ENCODE data around the gene ZNF862. TPM values are rescaled to one million over a fixed set of nuclear protein-coding genes. Genes with fewer than 3 reads are reported as not detected.

ZNF862 gene
- total and polyA plus RNA-seq, 8 donors: 2.4 to 13.4 (median 7.3) TPM

GRCh38 chr7:149830997-149831740, 7.0 kb upstream of the ZNF862 start:
- Histone ChIP-seq H3K36me3 (no peaks in the 10 kb centered on the region), H3K4me3 (no peak overlapping the region), H3K4me1 (no peaks in the 10 kb centered on the region), H3K27me3 (peaks cover 0 to 36% (median 6%) of the 10 kb centered on the region in 3 donors), H3K9me3 (no peaks in the 10 kb centered on the region), H3K27ac (no peak overlapping the region)
- TF ChIP-seq CTCF (IDR thresholded peaks at IDR 0.05): no peak
- TF ChIP-seq EP300 (IDR thresholded peaks at IDR 0.05): no peak
- no peak for TF ChIP-seq POLR2A (IDR thresholded peaks at IDR 0.05)
- TF ChIP-seq POLR2AphosphoS5 (IDR thresholded peaks at IDR 0.05): no peak
- no peak for DNase-seq
- intact Hi-C loops (cut with DNase I; ENCODE audit: low total_unique reads): no loop called here
- 41 to 51% (median 43%) methylated on average over 4 to 11 of the region's 11 CpGs for WGBS, 5 donors

- H3K36me3 ChIP-seq: no peaks in the 10 kb centered on the region
- H3K27ac ChIP-seq: no peak overlapping the region
- no peak for DNase-seq
- H3K9me3 ChIP-seq: no peaks in the 10 kb centered on the region
- no peak for TF ChIP-seq EP300 (IDR thresholded peaks at IDR 0.05)
- no peak for TF ChIP-seq CTCF (IDR thresholded peaks at IDR 0.05)
- WGBS, 5 donors: 64 to 83% (median 76%) methylated on average over 9 of the region's 9 CpGs
- H3K4me1 ChIP-seq: no peaks in the 10 kb centered on the region
- H3K27me3 ChIP-seq: peaks cover 0 to 36% (median 6%) of the 10 kb centered on the region in 3 donors
- H3K4me3 ChIP-seq: no peak overlapping the region
- intact Hi-C loops (cut with DNase I; ENCODE audit: low total_unique reads): no loop called here
Measured at GRCh38 chr7:149831741-149832219, 6.4 kb upstream of the ZNF862 start.

- DNase-seq: no peak
- Histone ChIP-seq H3K4me3 (no peak overlapping the region), H3K9me3 (no peaks in the 10 kb centered on the region), H3K27me3 (peaks cover 0 to 36% (median 6%) of the 10 kb centered on the region in 3 donors), H3K36me3 (no peaks in the 10 kb centered on the region), H3K4me1 (peaks cover 0 to under 1% (median 0%) of the 10 kb centered on the region in 4 donors), H3K27ac (no peak overlapping the region)
- intact Hi-C loops (cut with DNase I; ENCODE audit: low total_unique reads): no loop called here
- WGBS, 5 donors: 68 to 77% (median 72%) methylated on average over 13 of the region's 13 CpGs
- TF ChIP-seq CTCF (IDR thresholded peaks at IDR 0.05): no peak
- no peak for TF ChIP-seq POLR2A (IDR thresholded peaks at IDR 0.05)
- TF ChIP-seq POLR2AphosphoS5 (IDR thresholded peaks at IDR 0.05): no peak
- TF ChIP-seq EP300 (IDR thresholded peaks at IDR 0.05): no peak
Measured at GRCh38 chr7:149832332-149833041, 5.7 kb upstream of the ZNF862 start.

- no peak for DNase-seq
- TF ChIP-seq POLR2AphosphoS5 (IDR thresholded peaks at IDR 0.05) (no peak), EP300 (IDR thresholded peaks at IDR 0.05) (no peak), CTCF (IDR thresholded peaks at IDR 0.05) (no peak), POLR2A (IDR thresholded peaks at IDR 0.05) (no peak)
- H3K27ac ChIP-seq: no peak overlapping the region
- whole genome bisulfite sequencing, 5 donors: 78 to 93% (median 83%) methylated on average over 8 to 12 of the region's 12 CpGs
- no peaks in the 10 kb centered on the region for H3K36me3 ChIP-seq
- peaks cover 0 to 36% (median 6%) of the 10 kb centered on the region in 3 donors for H3K27me3 ChIP-seq
- peaks cover 0 to 6% (median 2%) of the 10 kb centered on the region in 4 donors for H3K4me1 ChIP-seq
- H3K9me3 ChIP-seq: no peaks in the 10 kb centered on the region
- no peak overlapping the region for H3K4me3 ChIP-seq
- intact Hi-C loops (cut with DNase I; ENCODE audit: low total_unique reads): no loop called here
Measured at GRCh38 chr7:149833495-149834130, 4.6 kb upstream of the ZNF862 start.

Measured in stomach (tissue), 9 donors.